B cell (primary cell): ENCODE results near the gene SLC27A5.

ENCODE experiments used
- EZH2 ChIP-seq: IDR thresholded peaks from 2 replicates; pipeline ENCODE4 v1.6.1; 2012; ENCODE audit warnings: borderline replicate concordance, low read depth, mild to moderate bottlenecking, moderate library complexity, low read length; ENCODE audit not compliant: insufficient read depth, poor library complexity, severe bottlenecking
- TF ChIP-seq, protein P1 (sequence below): fragments of 200-600 bp; IDR thresholded peaks from one replicate; pipeline ENCODE4 v1.8.0; 2022; ENCODE audit warnings: antibody characterized with exemption, mild to moderate bottlenecking

GRCh38 chr19:58473775-58474174 lies 38.0 kb downstream of the SLC27A5 start:
- TF ChIP-seq, protein P1, sequence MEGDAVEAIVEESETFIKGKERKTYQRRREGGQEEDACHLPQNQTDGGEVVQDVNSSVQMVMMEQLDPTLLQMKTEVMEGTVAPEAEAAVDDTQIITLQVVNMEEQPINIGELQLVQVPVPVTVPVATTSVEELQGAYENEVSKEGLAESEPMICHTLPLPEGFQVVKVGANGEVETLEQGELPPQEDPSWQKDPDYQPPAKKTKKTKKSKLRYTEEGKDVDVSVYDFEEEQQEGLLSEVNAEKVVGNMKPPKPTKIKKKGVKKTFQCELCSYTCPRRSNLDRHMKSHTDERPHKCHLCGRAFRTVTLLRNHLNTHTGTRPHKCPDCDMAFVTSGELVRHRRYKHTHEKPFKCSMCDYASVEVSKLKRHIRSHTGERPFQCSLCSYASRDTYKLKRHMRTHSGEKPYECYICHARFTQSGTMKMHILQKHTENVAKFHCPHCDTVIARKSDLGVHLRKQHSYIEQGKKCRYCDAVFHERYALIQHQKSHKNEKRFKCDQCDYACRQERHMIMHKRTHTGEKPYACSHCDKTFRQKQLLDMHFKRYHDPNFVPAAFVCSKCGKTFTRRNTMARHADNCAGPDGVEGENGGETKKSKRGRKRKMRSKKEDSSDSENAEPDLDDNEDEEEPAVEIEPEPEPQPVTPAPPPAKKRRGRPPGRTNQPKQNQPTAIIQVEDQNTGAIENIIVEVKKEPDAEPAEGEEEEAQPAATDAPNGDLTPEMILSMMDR = no peak
- no peak for TF ChIP-seq EZH2
